ENCODE measurements around the gene FBXO42. TPM values are rescaled to one million over a fixed set of nuclear protein-coding genes. Genes with fewer than 3 reads are reported as not detected.

Gene FBXO42
- total and polyA plus RNA-seq, 9 of the 15 experiments (the other 6 are each of a cell fraction or from before 2014, with no cell fraction given), result 7.2 to 24.8 (median 17.4) TPM

DNA sequence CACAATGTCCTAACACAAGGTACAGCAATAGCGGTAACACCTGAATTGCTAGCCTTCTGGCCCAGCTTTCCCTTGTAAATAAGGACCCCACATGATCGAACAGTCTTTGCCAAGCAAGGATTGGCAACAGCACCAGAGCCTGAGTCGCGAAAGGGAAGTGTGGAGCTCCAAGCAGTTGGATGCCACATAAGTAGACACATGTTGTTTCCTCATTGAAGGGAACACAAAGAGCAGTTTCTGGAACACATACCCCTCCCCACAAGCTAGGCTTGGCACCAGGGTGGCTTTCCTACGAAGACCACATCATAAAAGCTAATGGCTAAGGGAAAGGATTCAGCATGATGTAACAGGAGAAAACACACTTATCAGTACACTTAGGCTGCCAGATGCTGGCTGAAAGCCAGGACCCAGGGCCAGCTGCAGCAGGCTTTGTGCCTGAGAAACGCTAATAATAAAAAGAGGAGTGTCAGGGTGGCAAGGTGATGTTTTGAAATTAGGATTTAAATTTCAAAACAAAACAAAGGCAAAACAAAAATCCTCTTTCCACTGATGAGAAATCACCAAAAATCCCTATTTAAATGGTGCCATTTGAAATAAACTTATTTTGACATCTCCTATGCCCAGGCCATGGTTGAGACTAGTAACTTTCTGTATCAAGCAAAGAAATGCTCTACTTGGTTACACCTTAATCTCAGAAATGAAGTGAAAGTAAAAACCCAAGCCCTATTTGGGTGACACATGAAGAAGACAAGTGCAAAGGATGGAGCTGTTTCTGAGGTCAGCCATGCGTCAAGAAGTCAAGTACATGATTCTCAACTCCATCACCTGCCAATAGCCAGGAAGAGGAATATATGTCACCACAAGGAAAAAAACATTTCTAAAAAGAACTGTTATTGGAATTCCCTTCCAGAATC, 103.4 kb downstream of the FBXO42 start (continued):
- TF ChIP-seq ZNF354B (CRISPR knock-in tag; IDR thresholded peaks at IDR 0.05) (peak; percentile 71; the same call in 1 of the 2 replicates), FOXK2 (conservative IDR thresholded peaks at IDR 0.05 in 1 of 2, IDR thresholded peaks at IDR 0.05 in 1 of 2; ENCODE audit: low read depth in 2 of 2) (peak in 1 of 2 experiments; percentile 42; a peak in 2 of 4 replicates), EP300 (IDR thresholded peaks at IDR 0.05; ENCODE audit: low read length) (peak; percentile 96), BRCA1 (IDR thresholded peaks at IDR 0.05) (no peak), BRCA1 (CRISPR knock-in tag; IDR thresholded peaks at IDR 0.05) (no peak), CC2D1A (IDR thresholded peaks at IDR 0.05) (no peak), NCOA2 (IDR thresholded peaks at IDR 0.05; ENCODE audit: partially characterized antibody in 2 of 2) (no peak), SP1 (CRISPR knock-in tag; IDR thresholded peaks at IDR 0.05) (0 out of 2 replicates have a peak, but pooled peaks have one; percentile 57), TSC22D4 (tag; IDR thresholded peaks at IDR 0.05) (no peak), MTA2 (IDR thresholded peaks at IDR 0.05; ENCODE audit: low read depth) (peak; percentile 84), TOE1 (IDR thresholded peaks at IDR 0.05; ENCODE audit: borderline replicate concordance) (no peak; the same call in 1 of the 2 replicates), TOE1 (CRISPR knock-in tag; IDR thresholded peaks at IDR 0.05; ENCODE audit: borderline replicate concordance, low read depth) (no peak), ZNF280A (IDR thresholded peaks at IDR 0.05; ENCODE audit: low read depth, partially characterized antibody) (no peak), ZBTB17 (CRISPR knock-in tag; IDR thresholded peaks at IDR 0.05) (peak; percentile 89), MAFK (IDR thresholded peaks at IDR 0.05; ENCODE audit: low read length) (no peak), CBFA2T2 (conservative IDR thresholded peaks at IDR 0.05) (peak; percentile 88), PPARD (CRISPR knock-in tag; IDR thresholded peaks at IDR 0.05) (no peak), CEBPG (CRISPR knock-in tag; IDR thresholded peaks at IDR 0.05) (peak; percentile 98), CEBPG (tag; conservative IDR thresholded peaks at IDR 0.05 in 1 of 2, IDR thresholded peaks at IDR 0.05 in 1 of 2) (peak; percentile 87 to 96), GTF2E2 (tag; IDR thresholded peaks at IDR 0.05) (no peak), RBFOX2 (IDR thresholded peaks at IDR 0.05; ENCODE audit: low read depth, low read length) (peak; percentile 45), NFIX (CRISPR knock-in tag; IDR thresholded peaks at IDR 0.05; ENCODE audit: low read depth) (peak; percentile 61; the same call in 1 of the 2 replicates), ZNF507 (tag; conservative IDR thresholded peaks at IDR 0.05) (no peak), NELFE (IDR thresholded peaks at IDR 0.05; ENCODE audit: insufficient read depth, insufficient read length) (no peak)
- TF ChIP-seq, protein P1, sequence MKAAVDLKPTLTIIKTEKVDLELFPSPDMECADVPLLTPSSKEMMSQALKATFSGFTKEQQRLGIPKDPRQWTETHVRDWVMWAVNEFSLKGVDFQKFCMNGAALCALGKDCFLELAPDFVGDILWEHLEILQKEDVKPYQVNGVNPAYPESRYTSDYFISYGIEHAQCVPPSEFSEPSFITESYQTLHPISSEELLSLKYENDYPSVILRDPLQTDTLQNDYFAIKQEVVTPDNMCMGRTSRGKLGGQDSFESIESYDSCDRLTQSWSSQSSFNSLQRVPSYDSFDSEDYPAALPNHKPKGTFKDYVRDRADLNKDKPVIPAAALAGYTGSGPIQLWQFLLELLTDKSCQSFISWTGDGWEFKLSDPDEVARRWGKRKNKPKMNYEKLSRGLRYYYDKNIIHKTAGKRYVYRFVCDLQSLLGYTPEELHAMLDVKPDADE (conservative IDR thresholded peaks at IDR 0.05; ENCODE audit: control insufficient read depth, low read depth, low read length), result no peak
- TF ChIP-seq, protein P2, sequence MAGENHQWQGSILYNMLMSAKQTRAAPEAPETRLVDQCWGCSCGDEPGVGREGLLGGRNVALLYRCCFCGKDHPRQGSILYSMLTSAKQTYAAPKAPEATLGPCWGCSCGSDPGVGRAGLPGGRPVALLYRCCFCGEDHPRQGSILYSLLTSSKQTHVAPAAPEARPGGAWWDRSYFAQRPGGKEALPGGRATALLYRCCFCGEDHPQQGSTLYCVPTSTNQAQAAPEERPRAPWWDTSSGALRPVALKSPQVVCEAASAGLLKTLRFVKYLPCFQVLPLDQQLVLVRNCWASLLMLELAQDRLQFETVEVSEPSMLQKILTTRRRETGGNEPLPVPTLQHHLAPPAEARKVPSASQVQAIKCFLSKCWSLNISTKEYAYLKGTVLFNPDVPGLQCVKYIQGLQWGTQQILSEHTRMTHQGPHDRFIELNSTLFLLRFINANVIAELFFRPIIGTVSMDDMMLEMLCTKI (IDR thresholded peaks at IDR 0.05; ENCODE audit: partially characterized antibody), result no peak

Measured in K562 (cell line).